Adrenal gland (tissue), 5 donors: ENCODE measurements around the gene LOX.

Source experiments
- POLR2A ChIP-seq, 2 donors: fragments of 450-650 bp; IDR thresholded peaks; one replicate each; pipeline ENCODE4 v1.6.1; 2017; ENCODE audit warnings: antibody characterized with exemption in 2 of 2, mild to moderate bottlenecking in 2 of 2, moderate library complexity in 1 of 2
- TF ChIP-seq, protein P1 (sequence below), 6 experiments: fragments of 450-650 bp in 4 of 6; fragments of 200-600 bp in 2 of 6; sonication (generic) in 1 of 6; IDR thresholded peaks; 1 replicate in 5 of 6; 2 replicates in 1 of 6; pipeline versions ENCODE4 v1.5.1 to v1.8.0; 2016 to 2021; ENCODE audit warnings: antibody characterized with exemption in 6 of 6, mild to moderate bottlenecking in 2 of 6, moderate library complexity in 1 of 6
- donor health status: DM: no; HTN: no; CAD: no.

DNA sequence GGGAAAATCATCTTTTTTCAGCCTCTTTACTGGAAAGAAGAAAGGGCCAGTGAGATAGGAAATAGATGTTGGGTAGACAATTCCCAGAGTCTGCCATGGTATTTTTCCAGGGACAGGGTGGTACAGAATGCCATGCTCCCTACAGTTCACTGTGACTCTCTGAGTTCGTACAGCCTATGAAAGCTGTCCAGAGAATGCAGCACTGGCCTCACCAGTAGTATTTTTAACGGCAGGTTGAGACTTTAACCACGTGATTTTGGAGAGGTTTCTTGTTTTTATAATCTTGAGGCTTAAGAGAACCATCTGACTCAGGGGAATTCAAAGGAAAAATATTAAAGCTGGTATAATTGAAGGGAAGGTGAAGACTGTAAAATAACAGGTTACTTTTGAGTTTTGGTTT is 41.1 kb upstream of the LOX start:
- no peak for TF ChIP-seq POLR2A (IDR thresholded peaks at IDR 0.05)
- TF ChIP-seq, protein P1, sequence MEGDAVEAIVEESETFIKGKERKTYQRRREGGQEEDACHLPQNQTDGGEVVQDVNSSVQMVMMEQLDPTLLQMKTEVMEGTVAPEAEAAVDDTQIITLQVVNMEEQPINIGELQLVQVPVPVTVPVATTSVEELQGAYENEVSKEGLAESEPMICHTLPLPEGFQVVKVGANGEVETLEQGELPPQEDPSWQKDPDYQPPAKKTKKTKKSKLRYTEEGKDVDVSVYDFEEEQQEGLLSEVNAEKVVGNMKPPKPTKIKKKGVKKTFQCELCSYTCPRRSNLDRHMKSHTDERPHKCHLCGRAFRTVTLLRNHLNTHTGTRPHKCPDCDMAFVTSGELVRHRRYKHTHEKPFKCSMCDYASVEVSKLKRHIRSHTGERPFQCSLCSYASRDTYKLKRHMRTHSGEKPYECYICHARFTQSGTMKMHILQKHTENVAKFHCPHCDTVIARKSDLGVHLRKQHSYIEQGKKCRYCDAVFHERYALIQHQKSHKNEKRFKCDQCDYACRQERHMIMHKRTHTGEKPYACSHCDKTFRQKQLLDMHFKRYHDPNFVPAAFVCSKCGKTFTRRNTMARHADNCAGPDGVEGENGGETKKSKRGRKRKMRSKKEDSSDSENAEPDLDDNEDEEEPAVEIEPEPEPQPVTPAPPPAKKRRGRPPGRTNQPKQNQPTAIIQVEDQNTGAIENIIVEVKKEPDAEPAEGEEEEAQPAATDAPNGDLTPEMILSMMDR (IDR thresholded peaks at IDR 0.05) = no peak
